Cerebellar cortex (tissue), 1 donor: ENCODE results near the gene ICA1L.
"Not testable (repeated sequence)": the region's sequence is repeated elsewhere in the genome, so short reads cannot be mapped to it uniquely, and the experiment has no call there.

Experiments
- DNase-seq: peaks from one replicate; pipeline ENCODE4 v3.0.0-alpha.2; 2015; ENCODE audit warnings: low spot score

The ICA1L gene

GRCh38 chr2:202847693-202848524 lies 23.7 kb downstream of the ICA1L start:
- no peak for DNase-seq

- DNase-seq: no peak
Observed at GRCh38 chr2:202844656-202845055, 26.9 kb downstream of the ICA1L start.

GRCh38 chr2:202842690-202843089 lies 28.9 kb downstream of the ICA1L start:
- no peak for DNase-seq

- no peak for DNase-seq
Observed at GRCh38 chr2:202841090-202841867, 30.3 kb downstream of the ICA1L start.

GRCh38 chr2:202831242-202832220 lies 40.0 kb downstream of the ICA1L start:
- DNase-seq: peak; percentile 78

- no peak for DNase-seq
Observed at GRCh38 chr2:202824901-202825300, 46.7 kb downstream of the ICA1L start.

- DNase-seq: no peak
Observed at GRCh38 chr2:202822411-202822810, 49.2 kb downstream of the ICA1L start.

- DNase-seq: peak; percentile 79
Observed at GRCh38 chr2:202821206-202822160, 50.1 kb downstream of the ICA1L start.

GRCh38 chr2:202818321-202818720 lies 53.2 kb downstream of the ICA1L start:
- no peak for DNase-seq

GRCh38 chr2:202817771-202818170 lies 53.8 kb downstream of the ICA1L start:
- DNase-seq: no peak

GRCh38 chr2:202815548-202816360 lies 55.8 kb downstream of the ICA1L start:
- no peak for DNase-seq

GRCh38 chr2:202814226-202814625 lies 57.3 kb downstream of the ICA1L start:
- no peak for DNase-seq

- no peak for DNase-seq
Observed at GRCh38 chr2:202813387-202813786, 58.2 kb downstream of the ICA1L start.

- no peak for DNase-seq
Observed at GRCh38 chr2:202808754-202809153, 62.8 kb downstream of the ICA1L start.

GRCh38 chr2:202807431-202808138 lies 64.0 kb downstream of the ICA1L start:
- DNase-seq: peak; percentile 47

- DNase-seq: not testable (repeated sequence)
Observed at GRCh38 chr2:202805911-202806310, 65.7 kb downstream of the ICA1L start.

- DNase-seq: no peak
Observed at GRCh38 chr2:202797944-202798343, 73.6 kb downstream of the ICA1L start.

- DNase-seq: no peak
Observed at GRCh38 chr2:202790676-202791075, 80.9 kb downstream of the ICA1L start.

GRCh38 chr2:202786842-202787241 lies 84.7 kb downstream of the ICA1L start:
- no peak for DNase-seq
